GM21423 (cell line): ENCODE measurements around the gene SLC27A2.

Experiments
- ATAC-seq: cut with Tn5 transposase; IDR thresholded peaks from one replicate; pipeline ENCODE4 v1.9.1; 2021; ENCODE audit warnings: mild to moderate bottlenecking, moderate library complexity; ENCODE audit not compliant: unreplicated experiment

Gene SLC27A2

DNA sequence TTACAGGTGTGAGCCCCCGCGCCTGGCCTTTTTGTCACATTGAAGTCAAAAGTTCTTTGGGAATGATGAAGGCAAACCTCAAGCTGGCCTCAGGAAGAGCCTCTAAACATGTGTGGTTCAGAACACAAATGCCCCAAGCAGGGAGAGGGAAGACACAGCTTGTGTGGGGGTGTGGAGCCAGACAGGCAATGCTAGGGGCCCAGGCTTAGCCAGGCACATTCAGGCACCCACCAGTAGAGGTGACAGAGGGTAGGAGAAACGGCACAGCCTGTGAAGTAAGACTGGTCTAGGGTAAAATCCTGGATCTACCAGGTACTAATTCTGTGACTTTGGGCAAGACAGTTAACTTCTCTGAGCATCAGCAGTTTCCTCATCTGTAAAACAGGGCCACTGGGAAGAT, 80.0 kb downstream of the SLC27A2 start:
- no peak for ATAC-seq

DNA sequence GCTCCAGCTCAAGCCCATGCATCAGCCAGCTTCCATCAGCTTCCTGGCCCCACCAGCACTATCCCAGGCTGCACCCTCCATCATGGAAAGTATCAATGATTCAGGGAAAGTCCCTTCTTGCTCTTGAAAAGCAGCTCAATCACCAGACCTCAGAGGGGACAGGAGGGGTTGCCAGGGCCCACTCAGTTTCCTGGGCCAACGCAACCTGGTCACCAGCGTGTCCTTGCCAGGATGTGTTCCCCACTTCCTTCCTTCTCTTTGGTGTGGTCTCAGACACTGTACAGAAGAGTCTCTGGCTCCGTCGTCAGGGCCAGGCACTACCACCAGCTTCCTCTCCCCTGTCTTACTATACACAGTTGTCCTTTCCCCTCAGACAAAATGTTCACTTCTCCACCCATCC, 80.5 kb downstream of the SLC27A2 start:
- ATAC-seq: no peak

DNA sequence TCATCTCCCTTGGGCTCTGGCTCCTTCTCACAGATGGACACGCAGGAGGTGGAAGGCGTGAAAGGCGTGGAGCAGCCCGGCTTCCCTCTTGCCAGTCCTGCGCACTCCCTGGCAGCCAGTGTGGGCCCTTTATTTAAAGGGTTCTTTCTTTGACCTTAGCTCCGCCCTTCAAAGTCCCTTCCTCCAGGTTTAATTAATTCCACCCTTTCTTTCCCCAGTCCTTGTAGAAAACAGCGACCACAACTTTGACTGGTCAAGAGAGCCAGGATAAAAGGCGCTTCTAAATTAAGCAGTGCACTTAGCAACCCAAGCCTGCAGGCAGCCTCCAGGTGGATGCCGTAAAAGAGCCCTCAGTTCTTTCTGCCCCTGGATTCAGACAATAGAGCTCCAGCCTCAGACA, 83.6 kb downstream of the SLC27A2 start, which contains the start of gene HDC:
HDC (minus strand) TSS at position 107 of the 400 bp plus-strand sequence; CDS start at position 4, 103 bp downstream.
- ATAC-seq: no peak

DNA sequence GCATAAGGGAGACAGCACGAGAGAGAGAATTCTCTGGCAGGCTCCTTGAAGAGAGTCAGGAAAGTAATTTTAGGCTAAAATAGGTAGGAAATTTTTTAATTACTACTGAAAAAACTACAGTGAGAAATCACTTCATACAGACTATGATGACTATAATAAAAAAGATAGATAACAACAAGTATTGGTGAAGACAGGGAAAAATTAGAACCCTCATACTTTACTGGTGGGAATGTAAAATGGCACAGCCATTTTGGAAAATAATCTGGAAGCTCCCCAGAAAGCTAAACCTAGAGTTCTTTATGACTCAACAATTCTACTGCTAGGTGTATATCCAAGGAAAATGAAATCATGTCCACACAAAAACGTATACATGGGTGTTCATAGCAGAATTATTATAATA, 85.6 kb downstream of the SLC27A2 start:
- no peak for ATAC-seq

DNA sequence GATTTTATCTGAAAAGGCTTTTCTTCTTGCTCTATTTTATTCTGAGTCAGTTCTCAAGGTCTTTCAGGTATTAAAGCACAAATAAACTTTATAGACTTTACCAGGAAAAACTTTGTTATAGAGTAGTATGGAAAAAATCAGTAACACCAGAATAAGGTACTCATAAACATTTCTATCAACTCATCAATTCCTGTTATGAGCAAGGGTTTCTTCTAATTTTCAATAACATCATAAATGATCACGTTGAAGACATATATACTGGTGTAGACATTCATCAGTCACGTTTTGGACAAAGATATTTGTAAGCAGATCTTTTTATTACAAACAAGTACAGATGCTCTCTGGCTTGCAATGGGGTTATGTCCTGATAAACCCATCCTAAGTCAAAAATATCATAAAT, 93.1 kb downstream of the SLC27A2 start:
- ATAC-seq: no peak

DNA sequence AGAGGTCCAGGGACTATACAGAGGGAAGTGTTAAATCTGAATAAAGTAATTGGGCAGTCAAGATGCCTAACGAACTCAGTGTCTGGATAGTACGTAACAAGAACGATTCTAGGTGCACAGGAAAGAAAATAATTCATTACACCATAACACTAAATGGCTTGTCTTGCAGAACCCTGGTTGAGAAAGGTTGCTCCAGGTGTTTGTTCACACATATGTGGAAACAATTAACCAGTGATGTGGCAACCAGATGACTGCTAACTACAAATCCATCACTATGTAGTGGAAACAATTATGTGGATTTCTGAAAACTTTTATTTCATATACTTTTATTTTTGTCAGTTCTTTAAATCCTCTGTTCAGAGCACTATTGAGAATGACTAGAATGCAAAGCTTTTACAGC, 93.9 kb downstream of the SLC27A2 start:
- ATAC-seq: no peak

DNA sequence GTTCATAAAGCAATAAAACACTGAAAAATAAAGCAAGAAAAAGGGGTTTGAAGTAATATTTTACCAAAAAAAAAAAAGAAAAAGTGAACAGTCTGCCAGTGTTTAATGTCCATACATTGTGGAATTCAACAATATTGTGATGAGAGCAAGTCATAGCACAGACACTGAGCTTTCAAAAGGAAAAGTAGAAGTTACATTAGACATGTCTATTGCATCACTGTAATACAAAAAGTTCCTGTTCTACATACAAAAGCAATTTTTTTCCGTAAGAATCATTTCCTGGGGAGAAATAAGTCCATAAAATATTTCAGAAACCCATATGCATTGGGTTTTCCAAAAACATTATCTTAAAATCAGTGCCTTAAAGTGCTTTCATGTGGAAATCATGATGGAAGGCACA, 95.4 kb downstream of the SLC27A2 start:
- ATAC-seq: no peak

DNA sequence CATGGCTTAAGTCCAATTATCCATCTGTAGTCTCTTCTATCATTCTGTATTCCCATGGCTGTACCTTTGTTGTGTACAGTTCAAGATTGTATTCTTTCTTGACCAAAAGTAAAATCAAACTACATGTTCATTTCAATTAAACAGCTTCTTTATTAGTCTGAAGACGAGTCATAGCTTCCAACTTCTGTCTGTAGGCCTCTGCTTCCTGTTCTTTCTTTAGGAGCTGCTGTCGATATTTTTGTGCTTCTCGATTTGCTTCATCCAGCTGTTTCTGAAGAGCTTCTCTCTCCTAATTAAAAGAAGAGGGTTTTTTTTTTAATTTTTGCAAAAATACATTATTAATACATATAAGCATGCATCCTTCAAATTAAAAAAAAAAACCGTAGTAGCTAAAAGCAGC, 96.5 kb downstream of the SLC27A2 start:
- ATAC-seq: no peak

DNA sequence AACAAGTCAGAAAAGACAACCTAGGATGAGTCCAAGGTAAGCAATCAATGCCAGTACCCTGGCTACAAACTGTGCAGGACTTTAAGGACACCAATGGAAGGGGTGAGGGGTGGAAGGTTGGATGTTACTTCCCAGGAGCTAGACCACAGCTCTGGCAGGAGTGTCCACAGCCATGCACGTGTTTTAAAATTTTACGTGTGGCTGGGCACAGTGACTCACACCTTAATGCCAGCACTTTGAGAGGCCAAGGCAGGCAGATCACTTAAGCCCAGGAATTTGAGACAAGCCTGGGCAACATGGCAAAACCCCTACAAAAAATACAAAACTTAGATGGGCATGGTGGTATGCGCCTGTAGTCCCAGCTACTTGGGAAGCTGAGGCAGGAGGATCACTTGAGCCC, 98.3 kb downstream of the SLC27A2 start:
- ATAC-seq: no peak

DNA sequence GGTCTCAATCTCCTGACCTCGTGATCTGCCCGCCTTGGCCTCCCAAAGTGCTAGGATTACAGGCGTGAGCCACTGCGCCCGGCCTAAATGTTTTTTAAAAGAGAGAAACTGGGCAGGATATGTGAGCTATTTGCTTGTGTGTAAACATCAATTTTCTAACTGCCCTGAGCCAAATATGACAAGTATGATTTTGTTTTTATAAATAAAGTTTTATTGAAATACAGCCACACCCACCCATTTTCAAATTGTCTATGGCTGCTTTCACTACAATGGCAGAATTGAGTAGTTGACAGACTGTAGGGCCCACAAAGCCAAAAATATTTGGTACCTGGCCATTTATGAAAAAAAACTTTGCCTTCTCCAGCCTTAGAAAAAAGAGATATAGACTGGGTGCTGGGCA, 99.4 kb downstream of the SLC27A2 start:
- no peak for ATAC-seq
